ENCODE results near the gene TSPO. TPM values are rescaled to one million over a fixed set of nuclear protein-coding genes. Genes with fewer than 3 reads are reported as not detected.

The TSPO gene
- total and polyA plus RNA-seq, 7 donors = 35.8 to 148 (median 69.9) TPM

DNA sequence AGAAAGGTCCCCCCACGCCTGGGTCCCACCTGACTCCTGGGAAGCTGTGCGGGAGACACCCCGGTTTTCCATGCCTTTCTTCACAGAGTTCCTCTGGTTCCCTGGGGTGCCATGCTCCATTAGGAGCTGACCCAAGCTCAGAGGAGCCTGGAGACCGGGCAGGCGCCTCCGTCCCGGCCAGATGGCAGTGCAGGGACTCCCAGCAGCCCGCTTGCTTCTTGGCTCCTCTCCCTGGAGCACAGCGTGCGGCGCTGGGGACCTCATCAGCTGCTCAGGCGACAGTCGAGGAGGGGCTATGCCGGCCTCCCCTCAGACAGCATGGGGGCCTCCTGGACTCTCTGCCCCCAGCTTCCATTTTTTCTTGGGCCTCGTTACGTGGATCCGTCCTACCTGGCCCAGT is 48.7 kb downstream of the TSPO start:
- TF ChIP-seq CTCF (IDR thresholded peaks at IDR 0.05) = no peak
- H3K4me1 ChIP-seq = no peaks in the 10 kb centered on the region
- intact Hi-C loops (cut with DNase I) = no loop called here
- H3K27me3 ChIP-seq (ENCODE audit: insufficient read depth in 3 of 3, low read length in 2 of 3) = peaks cover 0 to 37% (median 5%) of the 10 kb centered on the region in 3 donors
- no peaks in the 10 kb centered on the region for H3K9me3 ChIP-seq
- ATAC-seq = no peak
- DNase-seq = peak; percentile 9 to 45
- H3K27ac ChIP-seq = no peak overlapping the region
- 42 to 56% (median 52%) methylated on average over 17 of the region's 17 CpGs for WGBS, 3 donors
- no peaks in the 10 kb centered on the region for H3K36me3 ChIP-seq (ENCODE audit: insufficient read depth in 1 of 2, low read depth in 1 of 2)
- H3K4me3 ChIP-seq = no peak overlapping the region

DNA sequence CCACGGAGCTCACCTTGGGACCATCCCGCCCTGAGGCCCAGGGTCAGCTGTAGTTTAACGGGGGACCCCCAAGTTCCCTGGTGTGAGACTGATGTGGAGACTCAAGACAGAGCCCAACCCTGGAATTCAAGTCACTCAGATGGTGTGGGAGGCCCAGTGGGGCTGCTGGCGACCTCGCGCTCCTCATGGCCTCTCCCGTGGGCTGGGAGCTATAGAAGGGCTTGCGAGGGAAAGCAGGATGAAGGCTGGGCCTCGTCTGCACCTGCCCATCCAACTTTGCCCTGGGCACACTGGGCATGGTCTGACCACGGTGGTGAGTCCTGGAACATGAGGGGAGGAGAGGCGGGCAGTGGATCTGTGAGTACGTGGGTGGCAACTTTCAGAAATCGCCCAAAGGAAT is 49.2 kb downstream of the TSPO start:
- Histone ChIP-seq H3K36me3 (ENCODE audit: insufficient read depth in 1 of 2, low read depth in 1 of 2) (no peaks in the 10 kb centered on the region), H3K27ac (no peak overlapping the region), H3K9me3 (no peaks in the 10 kb centered on the region), H3K4me3 (no peak overlapping the region), H3K4me1 (no peaks in the 10 kb centered on the region), H3K27me3 (ENCODE audit: insufficient read depth in 3 of 3, low read length in 2 of 3) (peaks cover 0 to 32% (median 5%) of the 10 kb centered on the region in 3 donors)
- intact Hi-C loops (cut with DNase I) = no loop called here
- no peak for TF ChIP-seq CTCF (IDR thresholded peaks at IDR 0.05)
- WGBS, 3 donors = 85 to 90% (median 87%) methylated on average over 13 of the region's 13 CpGs
- no peak for ATAC-seq
- DNase-seq = no peak

DNA sequence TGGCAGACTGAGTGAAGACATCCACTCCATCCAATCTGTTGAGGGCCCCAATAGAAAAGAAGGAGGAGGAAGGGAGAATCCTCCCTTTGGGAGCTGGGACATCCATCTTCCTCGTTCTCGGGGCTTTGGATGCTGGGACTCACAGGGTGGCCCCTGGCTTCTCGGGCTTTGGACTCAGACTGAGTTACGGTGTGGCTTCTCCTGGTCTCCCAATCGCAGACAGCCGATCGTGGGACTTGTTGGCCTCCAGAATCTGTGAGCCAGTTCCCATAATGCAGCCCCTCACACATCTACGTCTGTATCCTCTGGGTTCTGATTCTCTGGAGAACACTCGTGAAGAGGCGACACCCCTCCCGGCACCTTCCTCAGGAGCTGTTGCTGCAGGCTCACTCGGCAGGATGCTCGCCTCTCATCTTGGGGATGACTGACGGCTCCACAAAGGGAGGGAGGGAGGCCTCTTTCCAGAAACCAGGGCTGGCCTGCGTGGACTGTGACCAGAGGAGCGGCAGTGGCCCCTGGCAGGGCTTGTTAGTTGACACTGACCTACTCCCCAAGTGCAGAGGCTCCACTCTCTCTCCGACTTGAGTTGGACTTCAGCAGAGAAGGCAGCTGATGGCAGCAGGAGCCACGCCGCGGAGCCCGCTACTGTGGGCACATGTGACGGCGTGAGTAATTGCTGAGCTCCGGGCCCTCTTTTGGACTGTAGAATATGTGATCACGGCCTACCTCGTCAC is 50.3 kb downstream of the TSPO start:
- intact Hi-C loops (cut with DNase I) = no loop called here
- H3K4me1 ChIP-seq = no peaks in the 10 kb centered on the region
- ATAC-seq = no peak
- no peak for TF ChIP-seq CTCF (IDR thresholded peaks at IDR 0.05)
- no peaks in the 10 kb centered on the region for H3K36me3 ChIP-seq (ENCODE audit: insufficient read depth in 1 of 2, low read depth in 1 of 2)
- WGBS, 3 donors = 85 to 91% (median 86%) methylated on average over 26 of the region's 26 CpGs
- no peaks in the 10 kb centered on the region for H3K9me3 ChIP-seq
- DNase-seq = peak; percentile 7 to 39
- peaks cover 0 to 28% (median 8%) of the 10 kb centered on the region in 3 donors for H3K27me3 ChIP-seq (ENCODE audit: insufficient read depth in 3 of 3, low read length in 2 of 3)
- no peak overlapping the region for H3K4me3 ChIP-seq
- no peak overlapping the region for H3K27ac ChIP-seq

GRCh38 chr22:43202326-43202725 is 51.0 kb downstream of the TSPO start:
- DNase-seq (no peak), ATAC-seq (no peak)
- Histone ChIP-seq H3K4me1 (no peaks in the 10 kb centered on the region), H3K27me3 (ENCODE audit: insufficient read depth in 3 of 3, low read length in 2 of 3) (peaks cover 0 to 26% (median 8%) of the 10 kb centered on the region in 3 donors), H3K36me3 (ENCODE audit: insufficient read depth in 1 of 2, low read depth in 1 of 2) (no peaks in the 10 kb centered on the region), H3K27ac (no peak overlapping the region), H3K4me3 (no peak overlapping the region), H3K9me3 (no peaks in the 10 kb centered on the region)
- WGBS, 3 donors = 86 to 91% (median 87%) methylated on average over 10 of the region's 10 CpGs
- intact Hi-C loops (cut with DNase I) = no loop called here
- TF ChIP-seq CTCF (IDR thresholded peaks at IDR 0.05) = no peak

Measured in psoas muscle (tissue), 8 donors.